Kidney (tissue), 14 donors: ENCODE measurements around the gene FOXD1. TPM values are rescaled to one million over a fixed set of nuclear protein-coding genes. Genes with fewer than 3 reads are reported as not detected.

ENCODE experiments used
- DNase-seq, 5 donors: peaks; one replicate each; pipeline ENCODE4 v3.0.0-alpha.2; 2013 to 2020
- FAIRE-seq: peaks from 2 replicates; lab custom pipeline; 2012; peaks lifted over from hg19 to GRCh38; lab: Jason Lieb, UNC
- H3K27ac ChIP-seq, 2 donors: one replicate each; pipeline ENCODE4 v1.7.0; 2013; ENCODE audit warnings: low read depth in 2 of 2, low read length in 2 of 2, inconsistent platforms in 1 of 2
- H3K27me3 ChIP-seq: one replicate; pipeline ENCODE4 v1.7.1; 2013; ENCODE audit warnings: low read length, inconsistent platforms; ENCODE audit not compliant: control insufficient read depth, insufficient read depth
- H3K36me3 ChIP-seq, 3 donors: one replicate each; pipeline versions ENCODE4 v1.7.0 to v1.7.1; 2013; ENCODE audit warnings: low read length in 3 of 3, control low read depth in 1 of 3, inconsistent platforms in 1 of 3; ENCODE audit not compliant: insufficient read depth in 3 of 3, control insufficient read depth in 2 of 3
- H3K4me1 ChIP-seq, 3 donors: one replicate each; pipeline versions ENCODE4 v1.7.0 to v1.7.1; 2013; ENCODE audit warnings: low read length in 3 of 3, inconsistent platforms in 1 of 3, low read depth in 1 of 3; ENCODE audit not compliant: control insufficient read depth in 2 of 3, insufficient read depth in 2 of 3
- H3K4me3 ChIP-seq, 3 donors: one replicate each; pipeline versions ENCODE4 v1.7.0 to v1.8.1; 2013; ENCODE audit warnings: low read length in 3 of 3, control low read depth in 1 of 3, inconsistent platforms in 1 of 3
- H3K9ac ChIP-seq, 3 donors: one replicate each; pipeline versions ENCODE4 v1.7.0 to v1.7.1; 2013; ENCODE audit warnings: low read length in 3 of 3, control low read depth in 1 of 3, inconsistent platforms in 1 of 3
- H3K9me3 ChIP-seq, 3 donors: one replicate each; pipeline versions ENCODE4 v1.7.0 to v1.7.1; 2013; ENCODE audit warnings: low read length in 3 of 3, control low read depth in 1 of 3, inconsistent platforms in 1 of 3; ENCODE audit not compliant: control insufficient read depth in 2 of 3, insufficient read depth in 1 of 3
- intact Hi-C: fragments of 100-400 bp; cut with DNase I; formaldehyde crosslinking; loops from one replicate; pipeline ENCODE4 v1.11.1; 2022
- polyA plus RNA-seq: library from polyadenylated mRNA; stranded (reverse); fragments of 350-450 nt; fragmentation: Illumina TruSeq; extraction: RNeasy Lipid Tissue Mini Kit (QIAGEN cat#74804); gene quantifications from one replicate; pipeline ENCODE4 v1.2.3, GENCODE V29; 2014; ENCODE audit warnings: low read depth, low replicate concordance; ENCODE audit not compliant: insufficient read depth
- total RNA-seq: library from RNA; stranded (reverse); fragmentation: NEBNext Ultra II Directional; extraction: Animal tissue kit (Norgen Biotek cat#: 25700); gene quantifications from one replicate; pipeline ENCODE4 v1.2.1, GENCODE V29; 2021
- TF ChIP-seq, protein P1 (sequence below): IDR thresholded peaks from 3 replicates; pipeline ENCODE4 v1.5.1; 2012; ENCODE audit warnings: mild to moderate bottlenecking, moderate library complexity, borderline replicate concordance; ENCODE audit not compliant: insufficient read depth; ENCODE audit errors: extremely low read depth
- donor health status: control.
- donor health status: control.
- donor health status: control.
- donor health status: control.
- donor health status: control.
- donor health status: DM: yes; HTN: yes; CAD: no.
- donor health status: Normal renal cell carcinoma (clear cell type).

Gene FOXD1
- total and polyA plus RNA-seq, 2 donors from 2014 or later: 2.5 to 5.9 TPM

DNA sequence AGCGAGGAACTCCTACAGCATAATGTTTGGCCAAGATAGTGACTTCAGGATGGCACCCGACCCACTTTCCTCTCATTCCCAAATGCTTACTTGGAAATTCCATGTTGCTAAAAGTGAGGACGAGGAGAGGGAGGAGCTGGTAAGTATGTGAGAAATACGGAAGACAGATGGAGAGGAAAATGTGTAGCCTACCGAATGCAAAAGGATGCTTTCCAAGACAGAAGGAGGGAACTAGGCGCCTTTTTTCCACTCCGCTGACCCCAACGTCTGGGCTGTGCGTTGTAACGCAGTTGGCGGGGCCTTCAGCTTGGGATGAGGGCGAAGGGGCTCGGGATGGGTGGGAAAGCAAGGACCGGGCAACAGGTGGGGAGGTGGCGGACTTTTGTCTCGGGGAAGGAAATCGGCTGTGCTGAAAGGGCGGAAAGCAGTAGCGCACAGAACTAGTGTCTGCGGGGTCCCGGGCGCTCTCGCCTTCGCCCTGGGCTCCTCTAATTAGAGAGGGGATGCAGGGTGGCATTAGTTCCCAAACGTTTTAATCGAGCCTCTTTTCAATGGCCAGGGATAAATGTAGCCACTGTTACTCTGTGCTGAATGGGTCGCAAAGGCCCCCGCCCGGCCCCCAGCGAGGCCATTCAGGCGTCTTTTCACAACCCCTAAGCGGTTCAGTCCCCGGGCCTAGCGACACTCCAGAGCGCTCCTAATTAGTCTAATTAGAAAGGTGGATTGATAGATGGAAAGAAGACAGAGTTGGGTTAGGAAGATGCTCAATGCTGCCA, 12.6 kb downstream of the FOXD1 start:
- H3K4me1 ChIP-seq: peaks cover 0 to 4% (median 0%) of the 10 kb centered on the region in 3 donors
- peak in 4 of 5 donors; percentile 36 to 66 (median 62) for DNase-seq
- intact Hi-C loops: no loop called here
- H3K4me3 ChIP-seq: peak overlapping the region in 1 of 3 donors; percentile 48
- no peak for FAIRE-seq
- no peaks in the 10 kb centered on the region for H3K9me3 ChIP-seq
- no peak overlapping the region for H3K27ac ChIP-seq
- H3K27me3 ChIP-seq: peaks cover 16% of the 10 kb centered on the region
- no peaks in the 10 kb centered on the region for H3K36me3 ChIP-seq
- TF ChIP-seq, protein P1, sequence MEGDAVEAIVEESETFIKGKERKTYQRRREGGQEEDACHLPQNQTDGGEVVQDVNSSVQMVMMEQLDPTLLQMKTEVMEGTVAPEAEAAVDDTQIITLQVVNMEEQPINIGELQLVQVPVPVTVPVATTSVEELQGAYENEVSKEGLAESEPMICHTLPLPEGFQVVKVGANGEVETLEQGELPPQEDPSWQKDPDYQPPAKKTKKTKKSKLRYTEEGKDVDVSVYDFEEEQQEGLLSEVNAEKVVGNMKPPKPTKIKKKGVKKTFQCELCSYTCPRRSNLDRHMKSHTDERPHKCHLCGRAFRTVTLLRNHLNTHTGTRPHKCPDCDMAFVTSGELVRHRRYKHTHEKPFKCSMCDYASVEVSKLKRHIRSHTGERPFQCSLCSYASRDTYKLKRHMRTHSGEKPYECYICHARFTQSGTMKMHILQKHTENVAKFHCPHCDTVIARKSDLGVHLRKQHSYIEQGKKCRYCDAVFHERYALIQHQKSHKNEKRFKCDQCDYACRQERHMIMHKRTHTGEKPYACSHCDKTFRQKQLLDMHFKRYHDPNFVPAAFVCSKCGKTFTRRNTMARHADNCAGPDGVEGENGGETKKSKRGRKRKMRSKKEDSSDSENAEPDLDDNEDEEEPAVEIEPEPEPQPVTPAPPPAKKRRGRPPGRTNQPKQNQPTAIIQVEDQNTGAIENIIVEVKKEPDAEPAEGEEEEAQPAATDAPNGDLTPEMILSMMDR: no peak
- H3K9ac ChIP-seq: peak overlapping the region in 1 of 3 donors; percentile 29

DNA sequence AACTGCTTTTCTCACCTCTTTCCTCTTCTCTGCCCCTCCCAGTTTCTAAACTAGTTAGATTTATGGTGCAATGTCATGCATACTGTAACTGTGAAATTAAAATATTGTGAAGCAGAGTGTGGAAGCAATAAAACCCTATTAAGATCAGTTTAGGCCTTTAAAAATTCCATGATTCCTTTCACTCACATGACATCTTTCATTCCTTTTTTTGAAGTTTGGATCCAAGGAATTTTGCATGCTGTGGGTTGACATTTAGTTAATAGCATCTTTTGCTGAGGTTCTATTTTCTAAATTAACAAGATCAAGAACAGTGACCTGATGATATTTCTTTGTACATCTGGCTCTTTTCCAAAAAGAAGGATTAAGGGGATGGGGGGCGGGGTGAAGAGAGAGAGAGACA, 13.7 kb downstream of the FOXD1 start:
- no peak overlapping the region for H3K27ac ChIP-seq
- TF ChIP-seq, protein P1: no peak
- H3K4me3 ChIP-seq: no peak overlapping the region
- H3K27me3 ChIP-seq: peaks cover 11% of the 10 kb centered on the region
- H3K9me3 ChIP-seq: no peaks in the 10 kb centered on the region
- H3K36me3 ChIP-seq: no peaks in the 10 kb centered on the region
- H3K4me1 ChIP-seq: peaks cover 0 to 4% (median 0%) of the 10 kb centered on the region in 3 donors
- no peak overlapping the region for H3K9ac ChIP-seq
- FAIRE-seq: no peak
- no peak for DNase-seq
- intact Hi-C loops: no loop called here

DNA sequence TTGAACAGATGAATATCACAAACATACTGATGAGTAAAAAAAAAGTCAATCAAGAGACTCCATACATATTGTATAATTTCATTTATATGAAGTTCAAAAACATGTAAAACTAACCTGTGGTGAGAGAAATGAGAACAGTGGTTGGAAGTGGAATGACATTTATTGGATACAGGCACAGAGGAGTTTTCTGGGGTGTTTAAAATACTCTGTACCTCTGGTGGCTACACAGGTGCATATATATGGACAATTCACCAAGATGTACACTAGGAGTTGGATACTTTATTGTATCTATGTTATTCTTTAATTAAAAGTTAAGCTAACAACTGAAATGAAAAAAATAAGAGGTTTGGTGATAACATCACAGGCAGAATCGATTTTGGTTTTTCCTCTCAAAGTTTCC, 14.1 kb downstream of the FOXD1 start:
- FAIRE-seq (no peak), DNase-seq (no peak)
- no peak overlapping the region for H3K27ac ChIP-seq
- no peaks in the 10 kb centered on the region for H3K9me3 ChIP-seq
- H3K27me3 ChIP-seq: peaks cover 11% of the 10 kb centered on the region
- peaks cover 0 to 4% (median 0%) of the 10 kb centered on the region in 3 donors for H3K4me1 ChIP-seq
- intact Hi-C loops: no loop called here
- no peak overlapping the region for H3K9ac ChIP-seq
- H3K36me3 ChIP-seq: no peaks in the 10 kb centered on the region
- TF ChIP-seq, protein P1: no peak
- no peak overlapping the region for H3K4me3 ChIP-seq
